Measurements from ENCODE around the gene TMED6. TPM values are rescaled to one million over a fixed set of nuclear protein-coding genes. Genes with fewer than 3 reads are reported as not detected.
A peak's percentile ranks its signal among the peaks of the same experiment; 100 is the strongest.

The TMED6 gene
- polyA plus RNA-seq, 4 donors, result 4.5 to 5.7 (median 5.6) TPM; not detected in 1

- FAIRE-seq, result no peak
Measured at GRCh38 chr16:69348222-69348621, 3.4 kb downstream of the TMED6 start.

DNA sequence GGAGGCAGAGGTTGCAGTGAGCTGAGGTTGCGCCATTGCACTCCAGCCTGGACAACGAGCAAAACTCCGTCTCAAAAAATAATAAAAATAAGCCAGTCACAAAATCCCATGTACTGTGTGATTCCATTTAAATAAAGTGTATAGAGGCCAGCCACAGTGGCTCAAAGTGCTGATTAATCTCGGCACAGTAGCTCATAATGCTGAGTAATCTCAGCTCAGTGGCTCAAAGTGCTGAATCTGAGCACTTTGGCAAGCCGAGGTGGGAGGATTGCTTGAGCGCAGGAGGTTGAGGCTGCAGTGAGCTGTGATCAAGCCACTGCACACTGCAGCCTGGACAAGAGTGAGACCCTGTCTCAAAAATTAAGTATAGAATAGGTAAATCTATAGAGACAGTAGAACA lies 4.9 kb downstream of the TMED6 start:
- DNase-seq, result no peak
- Histone ChIP-seq H3K27ac (ENCODE audit: low read depth in 1 of 3, low read length in 2 of 3) (no peak overlapping the region), H3K36me3 (ENCODE audit: control insufficient read depth in 3 of 3, insufficient read depth in 2 of 3, low read depth in 1 of 3, low read length in 3 of 3) (peaks cover 0 to 24% (median 3%) of the 10 kb centered on the region in 3 donors), H3K4me1 (ENCODE audit: control insufficient read depth in 3 of 3, insufficient read depth in 2 of 3, low read depth in 1 of 3, low read length in 2 of 3) (peaks cover 0 to 8% (median 0%) of the 10 kb centered on the region in 3 donors), H3K27me3 (ENCODE audit: control insufficient read depth in 3 of 3, insufficient read depth in 3 of 3, low read length in 3 of 3) (no peaks in the 10 kb centered on the region), H3K4me3 (ENCODE audit: low read depth in 1 of 3, low read length in 3 of 3) (no peak overlapping the region), H3K9me3 (ENCODE audit: control insufficient read depth in 2 of 2, insufficient read depth in 1 of 2, low read depth in 1 of 2, low read length in 1 of 2) (no peaks in the 10 kb centered on the region)
- no peak for FAIRE-seq
- WGBS, 3 donors, result 78 to 91% (median 84%) methylated on average over 6 of the region's 6 CpGs

More at GRCh38 chr16:69348222-69348621, 3.4 kb downstream of the TMED6 start:
- H3K36me3 ChIP-seq (ENCODE audit: control insufficient read depth in 3 of 3, insufficient read depth in 2 of 3, low read depth in 1 of 3, low read length in 3 of 3), result peaks cover 0 to 25% (median 5%) of the 10 kb centered on the region in 3 donors
- no peaks in the 10 kb centered on the region for H3K9me3 ChIP-seq (ENCODE audit: control insufficient read depth in 2 of 2, insufficient read depth in 1 of 2, low read depth in 1 of 2, low read length in 1 of 2)
- no peak overlapping the region for H3K4me3 ChIP-seq (ENCODE audit: low read depth in 1 of 3, low read length in 3 of 3)
- no peaks in the 10 kb centered on the region for H3K27me3 ChIP-seq (ENCODE audit: control insufficient read depth in 3 of 3, insufficient read depth in 3 of 3, low read length in 3 of 3)
- H3K4me1 ChIP-seq (ENCODE audit: control insufficient read depth in 3 of 3, insufficient read depth in 2 of 3, low read depth in 1 of 3, low read length in 2 of 3), result peaks cover 0 to 13% (median 0%) of the 10 kb centered on the region in 3 donors
- 72 to 88% (median 79%) methylated on average over 6 of the region's 6 CpGs for WGBS, 3 donors
- H3K27ac ChIP-seq (ENCODE audit: low read depth in 1 of 3, low read length in 2 of 3), result no peak overlapping the region
- DNase-seq, result no peak

- Histone ChIP-seq H3K36me3 (ENCODE audit: control insufficient read depth in 3 of 3, insufficient read depth in 2 of 3, low read depth in 1 of 3, low read length in 3 of 3) (peaks cover 0 to 26% (median 7%) of the 10 kb centered on the region in 3 donors), H3K9me3 (ENCODE audit: control insufficient read depth in 2 of 2, insufficient read depth in 1 of 2, low read depth in 1 of 2, low read length in 1 of 2) (no peaks in the 10 kb centered on the region), H3K4me3 (ENCODE audit: low read depth in 1 of 3, low read length in 3 of 3) (no peak overlapping the region), H3K27ac (ENCODE audit: low read depth in 1 of 3, low read length in 2 of 3) (no peak overlapping the region), H3K4me1 (ENCODE audit: control insufficient read depth in 3 of 3, insufficient read depth in 2 of 3, low read depth in 1 of 3, low read length in 2 of 3) (peaks cover 0 to 3% (median 0%) of the 10 kb centered on the region in 3 donors), H3K27me3 (ENCODE audit: control insufficient read depth in 3 of 3, insufficient read depth in 3 of 3, low read length in 3 of 3) (no peaks in the 10 kb centered on the region)
- 65 to 77% (median 67%) methylated on average over 4 of the region's 4 CpGs for whole genome bisulfite sequencing, 3 donors
- no peak for FAIRE-seq
- no peak for DNase-seq
Measured at GRCh38 chr16:69345923-69346322, 5.7 kb downstream of the TMED6 start.

- WGBS, 3 donors, result 90 to 95% (median 95%) methylated on average over 5 of the region's 5 CpGs
- H3K4me1 ChIP-seq (ENCODE audit: control insufficient read depth in 3 of 3, insufficient read depth in 2 of 3, low read depth in 1 of 3, low read length in 2 of 3), result peaks cover 2 to 4% (median 2%) of the 10 kb centered on the region in 3 donors
- no peak for FAIRE-seq
- peaks cover 0 to 15% (median 7%) of the 10 kb centered on the region in 3 donors for H3K36me3 ChIP-seq (ENCODE audit: control insufficient read depth in 3 of 3, insufficient read depth in 2 of 3, low read depth in 1 of 3, low read length in 3 of 3)
- no peaks in the 10 kb centered on the region for H3K27me3 ChIP-seq (ENCODE audit: control insufficient read depth in 3 of 3, insufficient read depth in 3 of 3, low read length in 3 of 3)
- H3K27ac ChIP-seq (ENCODE audit: low read depth in 1 of 3, low read length in 2 of 3), result no peak overlapping the region
- DNase-seq, result no peak
- no peak overlapping the region for H3K4me3 ChIP-seq (ENCODE audit: low read depth in 1 of 3, low read length in 3 of 3)
- no peaks in the 10 kb centered on the region for H3K9me3 ChIP-seq (ENCODE audit: control insufficient read depth in 2 of 2, insufficient read depth in 1 of 2, low read depth in 1 of 2, low read length in 1 of 2)
Measured at GRCh38 chr16:69344171-69344570, 7.4 kb downstream of the TMED6 start.

DNA sequence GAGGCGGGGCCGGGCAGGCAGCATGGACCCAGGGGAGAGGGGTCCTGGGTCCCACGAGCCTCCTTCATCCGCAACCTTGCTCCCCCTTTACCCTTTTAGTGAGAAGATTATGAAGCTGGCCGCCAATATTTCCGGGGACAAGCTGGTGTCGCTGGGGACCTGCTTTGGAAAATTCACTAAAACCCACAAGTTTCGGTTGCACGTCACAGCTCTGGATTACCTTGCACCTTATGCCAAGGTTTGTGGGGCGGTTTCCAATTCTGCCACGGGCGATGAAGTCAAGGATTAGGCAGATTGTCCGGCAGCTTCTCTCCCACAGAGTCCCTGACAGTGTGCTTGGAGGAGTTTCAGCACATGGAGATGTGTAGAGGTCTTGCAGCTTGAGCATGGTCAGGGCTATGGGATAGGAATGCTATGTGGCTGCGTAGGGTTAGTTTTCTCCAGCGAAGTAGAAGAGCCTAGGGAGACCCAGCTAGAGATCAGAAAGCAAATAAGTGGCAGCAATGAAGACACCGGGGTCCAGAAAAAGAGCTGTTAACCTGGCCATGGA lies 11.4 kb downstream of the TMED6 start:
- DNase-seq (peak in 1 of 2 donors; percentile 21), FAIRE-seq (no peak)
- Histone ChIP-seq H3K36me3 (ENCODE audit: control insufficient read depth in 3 of 3, insufficient read depth in 2 of 3, low read depth in 1 of 3, low read length in 3 of 3) (peaks cover 4 to 21% (median 12%) of the 10 kb centered on the region in 3 donors), H3K27me3 (ENCODE audit: control insufficient read depth in 3 of 3, insufficient read depth in 3 of 3, low read length in 3 of 3) (no peaks in the 10 kb centered on the region), H3K4me1 (ENCODE audit: control insufficient read depth in 3 of 3, insufficient read depth in 2 of 3, low read depth in 1 of 3, low read length in 2 of 3) (peaks cover 2 to 13% (median 7%) of the 10 kb centered on the region in 3 donors), H3K27ac (ENCODE audit: low read depth in 1 of 3, low read length in 2 of 3) (peak overlapping the region; percentile 82 to 93 (median 86)), H3K9me3 (ENCODE audit: control insufficient read depth in 2 of 2, insufficient read depth in 1 of 2, low read depth in 1 of 2, low read length in 1 of 2) (no peaks in the 10 kb centered on the region), H3K4me3 (ENCODE audit: low read depth in 1 of 3, low read length in 3 of 3) (peak overlapping the region; percentile 72 to 83 (median 77))
- 4 to 7% (median 5%) methylated on average over 16 of the region's 16 CpGs for WGBS, 3 donors

DNA sequence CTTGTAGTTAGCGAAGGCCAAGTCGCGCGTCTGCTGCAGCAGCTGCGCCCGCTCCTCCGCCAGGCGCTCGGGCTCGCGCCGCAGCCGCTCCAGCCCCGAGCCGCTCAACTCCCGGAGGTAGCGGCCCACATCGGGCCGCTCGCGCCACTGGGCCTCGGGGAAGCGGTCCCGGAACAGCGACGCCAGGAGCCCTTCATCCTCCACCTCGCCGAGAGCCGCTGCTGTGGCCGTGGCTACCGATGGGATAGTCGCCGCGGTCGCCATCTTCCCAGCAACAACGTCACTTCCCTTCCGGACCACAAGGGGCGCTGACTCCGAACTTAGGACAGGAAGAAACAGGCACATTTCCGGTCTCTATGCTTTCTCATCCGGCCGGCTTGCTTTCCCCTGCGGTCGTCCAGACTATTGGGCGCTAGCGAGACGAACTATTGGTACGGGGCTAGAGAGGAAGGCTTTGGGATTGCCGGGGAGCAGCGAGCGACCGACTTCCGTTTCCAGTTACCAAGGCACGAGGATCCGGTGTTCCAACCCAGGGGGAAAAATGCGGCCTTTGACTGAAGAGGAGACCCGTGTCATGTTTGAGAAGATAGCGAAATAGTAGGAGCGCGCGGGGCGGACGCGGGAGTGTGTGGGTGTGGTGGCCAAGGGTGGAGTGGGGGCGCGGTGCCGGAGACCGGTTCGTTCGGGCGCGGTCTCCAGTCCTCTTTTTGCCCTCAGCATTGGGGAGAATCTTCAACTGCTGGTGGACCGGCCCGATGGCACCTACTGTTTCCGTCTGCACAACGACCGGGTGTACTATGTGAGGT lies 12.1 kb downstream of the TMED6 start, which contains the start of the genes COG8 and NIP7:
Gene COG8, minus strand, starts transcription at position 276 of the 806 bp plus-strand sequence. Its CDS starts 12 bp downstream, at position 264.
Gene NIP7, plus strand, starts transcription at position 484 of the 806 bp plus-strand sequence. Its CDS starts 58 bp downstream, at position 542.
- Histone ChIP-seq H3K27ac (ENCODE audit: low read depth in 1 of 3, low read length in 2 of 3) (peak within 1 kb of the TSS; percentile 82 to 93 (median 86)), H3K4me3 (ENCODE audit: low read depth in 1 of 3, low read length in 3 of 3) (peak within 1 kb of the TSS; percentile 72 to 83 (median 77)), H3K36me3 (ENCODE audit: control insufficient read depth in 3 of 3, insufficient read depth in 2 of 3, low read depth in 1 of 3, low read length in 3 of 3) (peaks cover 9 to 28% (median 19%) of the 10 kb centered on the region in 3 donors), H3K27me3 (ENCODE audit: control insufficient read depth in 3 of 3, insufficient read depth in 3 of 3, low read length in 3 of 3) (no peaks in the 10 kb centered on the region), H3K9me3 (ENCODE audit: control insufficient read depth in 2 of 2, insufficient read depth in 1 of 2, low read depth in 1 of 2, low read length in 1 of 2) (no peaks in the 10 kb centered on the region), H3K4me1 (ENCODE audit: control insufficient read depth in 3 of 3, insufficient read depth in 2 of 3, low read depth in 1 of 3, low read length in 2 of 3) (peaks cover 2 to 13% (median 7%) of the 10 kb centered on the region in 3 donors)
- peak; percentile 98 to 99 for DNase-seq
- FAIRE-seq, result no peak
- 0 to 1% (median 0%) methylated on average over 66 to 77 of the region's 77 CpGs for WGBS, 3 donors

DNA sequence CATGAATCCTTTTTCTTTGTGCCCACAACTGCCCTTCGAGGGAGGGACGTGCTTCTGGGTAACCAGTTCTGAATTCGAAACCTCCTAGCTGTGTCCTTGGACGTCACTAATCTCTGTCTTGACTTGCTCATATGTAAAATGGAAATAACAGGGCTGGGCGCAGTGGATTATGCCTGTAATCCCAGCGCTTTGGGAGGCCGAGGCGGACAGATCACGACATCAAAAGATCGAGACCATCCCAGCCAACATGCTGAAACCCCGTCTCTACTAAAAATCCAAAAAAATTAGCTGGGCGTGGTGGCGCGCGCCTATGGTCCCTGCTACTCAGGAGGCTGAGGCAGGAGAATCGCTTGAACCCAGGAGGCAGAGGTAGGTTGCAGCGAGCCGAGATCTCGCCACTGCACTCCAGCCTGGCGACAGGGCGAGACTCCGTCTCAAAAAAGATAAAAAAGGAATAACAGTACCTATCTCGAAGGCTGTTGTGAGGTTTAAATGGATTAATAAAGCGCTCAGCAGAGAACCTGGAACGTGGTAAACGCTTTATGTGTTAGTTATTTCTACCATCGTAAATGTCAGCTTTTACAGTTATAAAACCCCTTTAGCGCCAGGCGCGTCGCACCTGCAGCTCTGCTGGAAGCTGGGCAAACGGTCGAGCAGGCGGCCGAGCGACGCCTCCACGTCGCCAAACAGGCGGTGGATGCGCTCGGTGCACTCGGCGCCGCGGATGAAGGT lies 12.9 kb downstream of the TMED6 start:
- FAIRE-seq, result no peak
- WGBS, 3 donors, result 16 to 17% (median 17%) methylated on average over 46 of the region's 46 CpGs

DNA sequence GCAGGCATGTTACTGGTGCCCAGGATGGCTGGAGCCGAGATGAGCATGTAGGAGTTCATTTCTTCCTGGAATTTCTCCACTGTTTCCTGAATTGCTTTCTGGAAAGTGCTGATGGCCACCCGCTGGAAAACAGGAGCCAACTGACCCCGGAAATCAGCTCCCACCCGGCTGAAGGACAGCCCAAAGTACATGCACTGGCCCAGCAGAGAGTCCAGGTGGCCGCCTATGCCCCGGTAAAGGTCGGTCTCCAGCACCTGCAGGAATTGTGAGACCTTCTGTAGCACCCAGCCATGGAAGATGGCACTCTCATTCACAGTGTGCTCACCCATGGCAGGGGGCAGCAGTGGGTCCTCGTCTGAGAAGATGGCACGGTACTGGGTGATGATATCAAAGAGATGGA lies 16.9 kb downstream of the TMED6 start:
- peaks cover 0 to 9% (median 9%) of the 10 kb centered on the region in 3 donors for H3K4me1 ChIP-seq (ENCODE audit: control insufficient read depth in 3 of 3, insufficient read depth in 2 of 3, low read depth in 1 of 3, low read length in 2 of 3)
- no peaks in the 10 kb centered on the region for H3K27me3 ChIP-seq (ENCODE audit: control insufficient read depth in 3 of 3, insufficient read depth in 3 of 3, low read length in 3 of 3)
- FAIRE-seq, result no peak

More for the DNA sequence above, 12.9 kb downstream of the TMED6 start:
- Histone ChIP-seq H3K9me3 (ENCODE audit: control insufficient read depth in 2 of 2, insufficient read depth in 1 of 2, low read depth in 1 of 2, low read length in 1 of 2) (no peaks in the 10 kb centered on the region), H3K4me1 (ENCODE audit: control insufficient read depth in 3 of 3, insufficient read depth in 2 of 3, low read depth in 1 of 3, low read length in 2 of 3) (peaks cover 2 to 13% (median 7%) of the 10 kb centered on the region in 3 donors), H3K4me3 (ENCODE audit: low read depth in 1 of 3, low read length in 3 of 3) (peak overlapping the region; percentile 72 to 83 (median 77)), H3K36me3 (ENCODE audit: control insufficient read depth in 3 of 3, insufficient read depth in 2 of 3, low read depth in 1 of 3, low read length in 3 of 3) (peaks cover 13 to 33% (median 24%) of the 10 kb centered on the region in 3 donors), H3K27ac (ENCODE audit: low read depth in 1 of 3, low read length in 2 of 3) (peak overlapping the region; percentile 82 to 93 (median 86)), H3K27me3 (ENCODE audit: control insufficient read depth in 3 of 3, insufficient read depth in 3 of 3, low read length in 3 of 3) (no peaks in the 10 kb centered on the region)
- no peak for DNase-seq

More for the DNA sequence above, 16.9 kb downstream of the TMED6 start:
- no peak overlapping the region for H3K4me3 ChIP-seq (ENCODE audit: low read depth in 1 of 3, low read length in 3 of 3)
- H3K27ac ChIP-seq (ENCODE audit: low read depth in 1 of 3, low read length in 2 of 3), result no peak overlapping the region
- peaks cover 15 to 49% (median 20%) of the 10 kb centered on the region in 3 donors for H3K36me3 ChIP-seq (ENCODE audit: control insufficient read depth in 3 of 3, insufficient read depth in 2 of 3, low read depth in 1 of 3, low read length in 3 of 3)
- no peaks in the 10 kb centered on the region for H3K9me3 ChIP-seq (ENCODE audit: control insufficient read depth in 2 of 2, insufficient read depth in 1 of 2, low read depth in 1 of 2, low read length in 1 of 2)
- WGBS, 3 donors, result 93 to 96% (median 94%) methylated on average over 9 of the region's 9 CpGs
- DNase-seq, result no peak
